Adrenal gland (tissue), 5 donors: Measurements from ENCODE around the gene RRM2.

ENCODE experiments used
- POLR2A ChIP-seq, 2 donors: fragments of 450-650 bp; IDR thresholded peaks; one replicate each; pipeline ENCODE4 v1.6.1; 2017; ENCODE audit warnings: antibody characterized with exemption in 2 of 2, mild to moderate bottlenecking in 2 of 2, moderate library complexity in 1 of 2
- TF ChIP-seq, protein P1 (sequence below), 6 experiments: fragments of 450-650 bp in 4 of 6; fragments of 200-600 bp in 2 of 6; sonication (generic) in 1 of 6; IDR thresholded peaks; 1 replicate in 5 of 6; 2 replicates in 1 of 6; pipeline versions ENCODE4 v1.5.1 to v1.8.0; 2016 to 2021; ENCODE audit warnings: antibody characterized with exemption in 6 of 6, mild to moderate bottlenecking in 2 of 6, moderate library complexity in 1 of 6
- donor health status: DM: no; HTN: no; CAD: no.

DNA sequence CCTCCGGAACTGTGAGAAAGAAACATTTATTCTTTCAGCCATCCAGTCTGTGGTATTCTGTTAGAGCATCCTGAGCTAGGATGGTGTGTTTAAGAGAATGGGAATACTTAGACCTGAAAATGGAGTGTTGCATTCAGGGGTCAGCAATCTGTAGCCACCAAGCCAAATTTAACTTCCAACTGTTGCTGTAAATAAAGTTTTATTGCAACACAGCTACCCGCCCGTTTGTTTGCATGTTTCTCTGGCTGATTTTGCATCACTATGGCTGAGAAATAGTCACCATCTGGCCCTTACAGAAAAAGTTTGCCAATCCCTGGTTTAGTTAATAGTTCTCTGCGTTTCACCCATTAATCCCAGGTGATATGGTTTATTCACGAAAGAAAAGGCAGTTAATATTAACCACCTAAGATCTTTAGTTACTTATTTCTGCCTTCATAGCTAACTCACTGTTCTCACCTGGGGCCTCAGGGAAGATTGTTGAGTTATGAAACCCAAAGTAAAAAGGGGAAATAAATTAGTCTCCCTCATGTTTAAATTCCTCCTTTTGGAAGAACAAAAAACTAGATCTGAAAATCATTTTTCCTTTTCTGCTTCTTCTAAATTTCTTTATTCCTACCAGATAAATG is 32.9 kb upstream of the RRM2 start:
- TF ChIP-seq, protein P1, sequence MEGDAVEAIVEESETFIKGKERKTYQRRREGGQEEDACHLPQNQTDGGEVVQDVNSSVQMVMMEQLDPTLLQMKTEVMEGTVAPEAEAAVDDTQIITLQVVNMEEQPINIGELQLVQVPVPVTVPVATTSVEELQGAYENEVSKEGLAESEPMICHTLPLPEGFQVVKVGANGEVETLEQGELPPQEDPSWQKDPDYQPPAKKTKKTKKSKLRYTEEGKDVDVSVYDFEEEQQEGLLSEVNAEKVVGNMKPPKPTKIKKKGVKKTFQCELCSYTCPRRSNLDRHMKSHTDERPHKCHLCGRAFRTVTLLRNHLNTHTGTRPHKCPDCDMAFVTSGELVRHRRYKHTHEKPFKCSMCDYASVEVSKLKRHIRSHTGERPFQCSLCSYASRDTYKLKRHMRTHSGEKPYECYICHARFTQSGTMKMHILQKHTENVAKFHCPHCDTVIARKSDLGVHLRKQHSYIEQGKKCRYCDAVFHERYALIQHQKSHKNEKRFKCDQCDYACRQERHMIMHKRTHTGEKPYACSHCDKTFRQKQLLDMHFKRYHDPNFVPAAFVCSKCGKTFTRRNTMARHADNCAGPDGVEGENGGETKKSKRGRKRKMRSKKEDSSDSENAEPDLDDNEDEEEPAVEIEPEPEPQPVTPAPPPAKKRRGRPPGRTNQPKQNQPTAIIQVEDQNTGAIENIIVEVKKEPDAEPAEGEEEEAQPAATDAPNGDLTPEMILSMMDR (IDR thresholded peaks at IDR 0.05), result no peak
- no peak for TF ChIP-seq POLR2A (IDR thresholded peaks at IDR 0.05)
